Measurements from ENCODE around the gene SUSD4.

- TF ChIP-seq CTCF (IDR thresholded peaks at IDR 0.05) (no peak), POLR2A (IDR thresholded peaks at IDR 0.05) (no peak)
Measured at GRCh38 chr1:223288826-223289225, 75.2 kb downstream of the SUSD4 start.

All from adrenal gland (tissue), 5 donors.